Measurements from ENCODE around the gene NFIX. TPM values are rescaled to one million over a fixed set of nuclear protein-coding genes. Genes with fewer than 3 reads are reported as not detected.

The NFIX gene
- total RNA-seq, 2 experiments from 2014 or later, result 1.2 to 1.5 TPM

- Mint-ChIP-seq H3K27me3 (peaks cover 3% of the 10 kb centered on the region), H3K4me3 (no peak overlapping the region), H3K9me3 (no peaks in the 10 kb centered on the region), H3K4me1 (no peaks in the 10 kb centered on the region), H3K27ac (no peak overlapping the region), H3K36me3 (ENCODE audit: low read depth) (no peaks in the 10 kb centered on the region)
- POLR2A ChIA-PET, result no interaction called here
- CTCF ChIA-PET, result interaction anchor here (1.6 to 2.8 kb wide), 3 partner anchors 12 to 48 kb away, joined by 4 to 7 read pairs (median 6); no protein-coding TSS in a partner anchor
- no peak for DNase-seq
Measured at GRCh38 chr19:13045812-13046211, 50.5 kb downstream of the NFIX start.

GRCh38 chr19:13047374-13047773 lies 52.1 kb downstream of the NFIX start:
- ChIA-PET POLR2A (no interaction called here), CTCF (interaction anchor here (2.4 kb wide), 1 partner anchor 14 kb away, joined by 7 read pairs; no protein-coding TSS in a partner anchor)
- Mint-ChIP-seq H3K4me1 (peaks cover 7% of the 10 kb centered on the region), H3K4me3 (no peak overlapping the region), H3K27me3 (peaks cover 6% of the 10 kb centered on the region), H3K27ac (no peak overlapping the region), H3K36me3 (ENCODE audit: low read depth) (no peaks in the 10 kb centered on the region), H3K9me3 (no peaks in the 10 kb centered on the region)
- DNase-seq, result no peak

- peaks cover 7% of the 10 kb centered on the region for H3K4me1 Mint-ChIP-seq
- H3K27ac Mint-ChIP-seq, result no peak overlapping the region
- H3K4me3 Mint-ChIP-seq, result no peak overlapping the region
- ChIA-PET CTCF (interaction anchor here (0.8 to 2.6 kb wide), 2 partner anchors 11 to 18 kb away, joined by 3 to 14 read pairs; no protein-coding TSS in a partner anchor), POLR2A (no interaction called here)
- H3K27me3 Mint-ChIP-seq, result peaks cover 8% of the 10 kb centered on the region
- DNase-seq, result no peak
- no peaks in the 10 kb centered on the region for H3K36me3 Mint-ChIP-seq (ENCODE audit: low read depth)
- no peaks in the 10 kb centered on the region for H3K9me3 Mint-ChIP-seq
Measured at GRCh38 chr19:13050274-13050673, 55.0 kb downstream of the NFIX start.

- peak overlapping the region; percentile 4 for H3K4me3 Mint-ChIP-seq
- POLR2A ChIA-PET, result no interaction called here
Measured at GRCh38 chr19:13051557-13052165, 56.4 kb downstream of the NFIX start.

DNA sequence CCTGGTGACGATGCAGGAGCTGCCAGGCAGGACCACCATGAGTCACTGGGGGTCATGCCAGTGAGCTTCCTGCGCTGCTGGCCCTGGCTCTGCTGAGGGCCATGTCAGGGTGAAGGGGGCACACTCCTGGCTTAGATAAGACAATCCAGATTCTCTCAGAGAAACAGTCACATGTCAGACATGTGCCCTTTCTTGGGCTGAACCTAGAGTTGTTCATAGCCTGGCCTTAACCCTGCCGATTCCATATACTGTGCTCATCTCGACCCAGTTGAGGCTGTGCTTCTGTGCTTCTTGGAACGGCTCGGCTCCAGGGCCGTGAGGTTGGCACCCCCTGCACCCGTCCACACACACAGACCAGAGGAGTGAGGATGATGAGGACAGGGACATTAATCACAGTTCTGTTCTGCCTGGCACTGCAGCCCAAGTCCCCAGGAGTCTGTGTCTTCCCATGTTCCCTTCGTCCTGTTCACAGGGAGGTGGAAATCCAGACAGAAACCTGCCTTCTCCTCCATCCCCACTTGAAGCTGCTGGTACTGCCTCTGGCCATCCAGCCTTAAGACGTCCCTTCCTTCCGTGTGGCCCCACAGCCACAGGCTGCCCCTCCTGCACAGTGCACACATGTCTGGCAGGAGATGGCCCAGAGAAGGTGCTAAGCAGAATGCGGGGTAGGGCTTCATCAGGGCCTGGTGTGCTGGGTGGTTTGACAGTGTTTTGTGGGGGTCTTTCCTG lies 57.3 kb downstream of the NFIX start:
- ChIA-PET POLR2A (no interaction called here), CTCF (interaction anchor here (1.1 to 2.7 kb wide), 3 partner anchors 8 to 87 kb away, joined by 3 to 14 read pairs (median 9); no protein-coding TSS in a partner anchor)
- Mint-ChIP-seq H3K4me1 (peaks cover 7% of the 10 kb centered on the region), H3K4me3 (no peak overlapping the region), H3K9me3 (no peaks in the 10 kb centered on the region), H3K27ac (no peak overlapping the region), H3K36me3 (ENCODE audit: low read depth) (no peaks in the 10 kb centered on the region), H3K27me3 (peaks cover 8% of the 10 kb centered on the region)
- no peak for DNase-seq

More at GRCh38 chr19:13051557-13052165, 56.4 kb downstream of the NFIX start:
- peak; percentile 20 for DNase-seq
- H3K27me3 Mint-ChIP-seq, result peaks cover 8% of the 10 kb centered on the region
- peaks cover 7% of the 10 kb centered on the region for H3K4me1 Mint-ChIP-seq
- CTCF ChIA-PET, result interaction anchor here (0.5 to 2.6 kb wide), 3 partner anchors 9 to 91 kb away, joined by 3 to 14 read pairs (median 3); no protein-coding TSS in a partner anchor
- H3K27ac Mint-ChIP-seq, result no peak overlapping the region
- no peaks in the 10 kb centered on the region for H3K36me3 Mint-ChIP-seq (ENCODE audit: low read depth)
- no peaks in the 10 kb centered on the region for H3K9me3 Mint-ChIP-seq

GRCh38 chr19:13053238-13053637 lies 58.0 kb downstream of the NFIX start:
- Mint-ChIP-seq H3K4me1 (peaks cover 7% of the 10 kb centered on the region), H3K27ac (no peak overlapping the region), H3K4me3 (no peak overlapping the region), H3K9me3 (no peaks in the 10 kb centered on the region), H3K27me3 (peaks cover 8% of the 10 kb centered on the region), H3K36me3 (ENCODE audit: low read depth) (no peaks in the 10 kb centered on the region)
- ChIA-PET CTCF (interaction anchor here (1.1 to 2.7 kb wide), 2 partner anchors 8 to 88 kb away, joined by 3 to 9 read pairs; no protein-coding TSS in a partner anchor), POLR2A (no interaction called here)
- DNase-seq, result no peak

DNA sequence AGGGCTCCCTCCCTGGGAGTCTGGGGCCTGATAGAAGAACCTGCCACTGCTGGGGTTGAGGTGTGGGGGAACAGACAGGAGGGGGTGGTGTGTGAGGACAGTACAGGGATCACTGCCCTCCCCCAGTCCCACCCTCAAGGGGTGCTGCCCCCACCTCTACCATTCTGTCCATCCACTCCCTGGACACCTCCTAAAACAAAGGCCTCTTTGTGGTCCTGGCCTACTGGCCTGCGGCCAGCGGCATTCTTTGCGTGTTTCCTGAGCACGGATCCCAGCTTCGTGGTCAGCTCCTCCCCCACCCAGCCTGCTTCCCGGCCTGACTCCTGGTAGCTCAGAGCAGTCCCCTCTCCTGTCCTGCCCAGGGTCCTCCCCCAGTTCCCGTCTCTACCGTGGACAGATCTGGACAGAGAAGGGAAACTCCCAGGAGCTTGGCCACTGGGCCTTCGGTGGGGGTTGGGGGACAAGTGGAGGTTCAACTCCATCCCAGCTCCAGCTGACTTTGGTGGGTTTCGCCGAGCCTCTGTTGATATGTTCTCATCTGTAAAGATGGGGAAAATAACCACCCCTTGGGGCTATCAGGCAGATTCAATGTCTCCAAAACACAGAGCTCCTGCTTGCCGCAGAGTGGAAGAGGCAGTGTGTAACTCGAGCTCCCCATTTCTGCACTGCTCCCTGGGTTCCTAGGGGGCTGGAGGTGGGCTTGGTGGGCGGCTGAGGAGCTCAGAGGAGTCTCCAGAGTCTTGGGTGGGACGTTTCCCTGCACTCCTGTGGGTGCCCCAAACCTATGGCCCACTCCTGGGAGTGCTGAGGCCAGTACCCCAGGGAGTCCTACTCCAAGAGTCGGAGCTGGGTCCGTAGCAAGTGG lies 58.7 kb downstream of the NFIX start:
- ChIA-PET CTCF (interaction anchor here (1.1 to 2.7 kb wide), 3 partner anchors 7 to 88 kb away, joined by 3 to 9 read pairs (median 4); no protein-coding TSS in a partner anchor), POLR2A (no interaction called here)
- Mint-ChIP-seq H3K36me3 (ENCODE audit: low read depth) (no peaks in the 10 kb centered on the region), H3K4me1 (peaks cover 7% of the 10 kb centered on the region), H3K27ac (no peak overlapping the region), H3K27me3 (peaks cover 8% of the 10 kb centered on the region), H3K9me3 (no peaks in the 10 kb centered on the region), H3K4me3 (no peak overlapping the region)
- DNase-seq, result no peak

DNA sequence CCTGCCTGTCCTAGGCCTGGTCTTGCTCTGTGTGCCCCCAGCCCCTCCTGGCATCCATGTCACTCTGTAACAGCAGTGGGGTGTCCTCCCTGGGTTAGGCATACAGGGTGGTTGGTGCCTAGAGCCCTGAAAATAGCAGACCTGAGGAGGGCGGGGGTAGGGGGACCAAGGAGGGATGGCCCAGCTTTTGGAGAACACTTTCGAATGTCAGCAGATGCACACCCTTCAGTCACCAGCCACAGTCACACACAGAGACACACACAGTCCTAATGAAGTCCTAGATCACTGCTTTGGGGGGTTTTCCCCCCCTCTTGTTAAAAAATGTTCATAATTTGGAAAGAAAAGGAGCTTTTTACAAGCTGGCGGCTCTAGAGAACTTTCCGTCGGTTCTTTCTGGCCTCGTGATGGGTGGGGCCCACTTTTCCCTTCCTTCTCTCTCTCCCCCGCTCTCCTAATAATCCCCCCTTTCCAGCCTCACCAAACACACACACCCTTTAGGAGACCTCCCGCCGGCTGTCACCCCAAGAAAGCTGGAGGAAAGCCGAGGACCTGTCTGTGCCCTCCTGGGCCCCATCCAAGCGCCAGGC lies 59.4 kb downstream of the NFIX start:
- Mint-ChIP-seq H3K9me3 (no peaks in the 10 kb centered on the region), H3K4me3 (no peak overlapping the region), H3K27ac (no peak overlapping the region), H3K36me3 (ENCODE audit: low read depth) (no peaks in the 10 kb centered on the region), H3K4me1 (peaks cover 7% of the 10 kb centered on the region), H3K27me3 (peaks cover 8% of the 10 kb centered on the region)
- CTCF ChIA-PET, result interaction anchor here (0.5 to 2.7 kb wide), 3 partner anchors 50 to 91 kb away, joined by 3 to 9 read pairs (median 4); no protein-coding TSS in a partner anchor
- POLR2A ChIA-PET, result no interaction called here
- DNase-seq, result no peak

DNA sequence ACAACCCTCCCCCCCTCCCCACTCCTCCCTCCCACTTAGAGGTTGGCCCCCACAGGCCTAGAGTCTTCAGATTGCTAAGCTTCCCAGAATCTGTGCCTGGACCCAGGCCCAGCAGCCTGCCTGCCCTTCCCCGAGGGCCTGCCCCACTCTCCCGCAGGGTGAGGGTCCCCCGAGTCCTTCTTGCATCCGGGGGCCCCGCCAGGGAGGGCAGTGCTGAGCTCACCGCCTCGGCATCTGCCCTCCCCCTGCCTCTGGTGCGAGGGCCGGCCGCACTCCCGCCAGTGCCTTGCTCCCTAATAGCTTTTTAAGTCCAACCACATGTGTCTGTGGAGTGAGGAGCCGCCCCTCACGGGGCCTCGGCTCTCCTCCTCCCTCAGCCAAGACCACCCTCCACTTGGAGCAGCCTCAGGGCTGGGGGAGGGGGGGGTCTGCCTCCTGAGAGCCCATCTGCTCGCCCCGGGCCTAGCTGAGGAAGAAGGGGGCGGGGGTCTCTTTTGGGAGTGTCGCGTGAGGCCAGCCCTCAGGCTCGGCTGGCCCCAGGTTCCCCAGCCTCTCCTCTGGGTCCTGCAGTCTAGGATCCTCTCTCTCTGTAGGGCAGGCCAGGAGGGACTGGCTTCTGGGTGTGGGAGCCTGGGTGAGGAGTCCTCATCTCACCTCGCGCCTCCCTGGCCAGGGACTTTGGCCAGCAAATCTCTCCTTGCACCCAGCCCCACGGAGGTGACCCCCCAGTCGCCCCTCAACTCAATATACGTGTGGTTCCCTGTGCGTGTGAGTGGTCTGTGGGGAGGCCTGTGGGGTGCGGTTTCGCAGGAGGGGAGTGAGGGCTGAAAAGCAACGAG lies 60.2 kb downstream of the NFIX start:
- no peaks in the 10 kb centered on the region for H3K9me3 Mint-ChIP-seq
- no peaks in the 10 kb centered on the region for H3K36me3 Mint-ChIP-seq (ENCODE audit: low read depth)
- H3K4me1 Mint-ChIP-seq, result peaks cover 7% of the 10 kb centered on the region
- no peak overlapping the region for H3K4me3 Mint-ChIP-seq
- CTCF ChIA-PET, result interaction anchor here (0.5 to 2.7 kb wide), 3 partner anchors 90 to 164 kb away, joined by 3 to 9 read pairs (median 3); partner anchors contain the start of gene GCDH
- peaks cover 5% of the 10 kb centered on the region for H3K27me3 Mint-ChIP-seq
- no peak for DNase-seq
- H3K27ac Mint-ChIP-seq, result no peak overlapping the region
- POLR2A ChIA-PET, result no interaction called here

- ChIA-PET POLR2A (no interaction called here), CTCF (interaction anchor here (1.0 to 1.7 kb wide), 3 partner anchors 14 to 165 kb away, joined by 3 to 4 read pairs (median 3); partner anchors contain the start of gene GCDH)
- Mint-ChIP-seq H3K4me1 (peaks cover 12% of the 10 kb centered on the region), H3K4me3 (no peak overlapping the region), H3K9me3 (no peaks in the 10 kb centered on the region), H3K27ac (no peak overlapping the region), H3K36me3 (ENCODE audit: low read depth) (no peaks in the 10 kb centered on the region), H3K27me3 (peaks cover 10% of the 10 kb centered on the region)
- no peak for DNase-seq
Measured at GRCh38 chr19:13056052-13056660, 60.9 kb downstream of the NFIX start.

GRCh38 chr19:13057147-13057572 lies 61.9 kb downstream of the NFIX start:
- ChIA-PET POLR2A (no interaction called here), CTCF (interaction anchor here (1.5 to 1.7 kb wide), 2 partner anchors 13 to 80 kb away, joined by 3 to 4 read pairs; no protein-coding TSS in a partner anchor)
- no peak for DNase-seq
- Mint-ChIP-seq H3K4me1 (peaks cover 9% of the 10 kb centered on the region), H3K9me3 (no peaks in the 10 kb centered on the region), H3K4me3 (no peak overlapping the region), H3K36me3 (ENCODE audit: low read depth) (no peaks in the 10 kb centered on the region), H3K27ac (no peak overlapping the region), H3K27me3 (peaks cover 15% of the 10 kb centered on the region)

Measured in activated CD4-positive, alpha-beta T cell treated with anti-CD3 and anti-CD28 coated beads, Interleukin-2, amount 10 ng/mL, durations not matched to agents 7 days and 5 days (primary cell).